HG03378 (cell line): ENCODE results near the gene DTWD2.

Experiments
- ATAC-seq: cut with Tn5 transposase; IDR thresholded peaks from one replicate; pipeline ENCODE4 v1.9.1; 2021; ENCODE audit warnings: mild to moderate bottlenecking, moderate library complexity; ENCODE audit not compliant: unreplicated experiment

Gene DTWD2

DNA sequence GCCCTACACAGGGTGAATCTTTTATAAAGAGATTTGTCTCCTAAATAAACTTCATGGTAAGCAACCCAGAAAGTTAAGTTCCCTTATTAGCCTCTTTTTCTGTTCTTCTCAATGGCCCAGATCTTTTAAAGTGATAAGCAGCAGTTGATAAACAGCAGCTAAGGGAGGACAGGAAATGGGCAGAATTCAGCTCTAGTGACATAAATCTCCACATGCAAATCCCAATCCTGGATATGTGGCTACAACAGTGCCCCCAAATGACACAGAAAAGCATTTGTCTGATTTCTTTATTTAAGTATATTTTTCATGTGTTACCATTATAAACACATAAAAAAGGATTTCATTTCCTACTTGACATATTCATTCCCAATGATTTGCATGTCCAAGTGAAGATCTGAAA is 199.0 kb downstream of the DTWD2 start:
- no peak for ATAC-seq

DNA sequence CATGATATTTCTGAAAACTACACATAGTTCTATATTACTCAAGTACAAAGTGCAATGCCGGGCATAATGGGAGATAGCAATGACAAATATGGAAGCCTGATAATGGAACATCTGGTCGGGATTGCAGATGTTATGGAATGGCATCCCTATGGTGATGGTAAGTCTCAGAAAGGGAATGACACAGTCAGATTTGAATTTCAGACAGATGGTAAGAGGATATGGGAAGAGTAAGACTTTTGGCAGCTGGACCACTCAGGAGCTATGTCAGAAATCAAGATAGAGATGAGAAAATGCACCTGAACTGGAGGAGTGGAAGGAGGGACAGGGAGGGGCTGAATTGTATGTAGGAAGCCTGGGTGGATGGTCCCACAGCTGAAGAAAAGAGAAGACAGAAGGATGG is 200.0 kb downstream of the DTWD2 start:
- no peak for ATAC-seq
